PC-3 (cell line): ENCODE measurements around the gene AUTS2. TPM values are rescaled to one million over a fixed set of nuclear protein-coding genes. Genes with fewer than 3 reads are reported as not detected.

ENCODE experiments used
- ATAC-seq: fragments of 200-7000 bp; cut with Tn5 transposase; 2 replicates; pipeline ENCODE4 v1.9.1; 2020; ENCODE audit warnings: mild to moderate bottlenecking, moderate library complexity
- BruUV-seq: library from RNA; stranded (reverse); fragments of 400-500 nt; replicated peaks from 2 replicates; lab custom pipeline; 2021; lab: Mats Ljungman, UMichigan
- CTCF ChIA-PET: fragments of 300-600 bp; sonication (Branson Sonifier 250); formaldehyde crosslinking; loops from one replicate; lab custom pipeline; 2022; ENCODE audit warnings: antibody characterized with exemption; lab: Charles Lee
- POLR2A ChIA-PET: fragments of 300-600 bp; sonication (Branson Sonifier 250); formaldehyde crosslinking; loops from one replicate; lab custom pipeline; 2022; ENCODE audit warnings: antibody characterized with exemption; ENCODE audit not compliant: unreplicated experiment; lab: Charles Lee
- DNase-seq: peaks from one replicate; pipeline ENCODE4 v3.0.0-alpha.2; 2015
- H2AFZ ChIP-seq: fragments of 300-600 bp; sonication (generic); 2 replicates; pipeline ENCODE4 v1.6.0; 2016; ENCODE audit warnings: antibody characterized with exemption, low read length
- H3F3A ChIP-seq: fragments of 300-600 bp; sonication (generic); one replicate; pipeline ENCODE4 v1.6.0; 2017; ENCODE audit warnings: antibody characterized with exemption, low read length, control low read depth, mild to moderate bottlenecking; ENCODE audit not compliant: unreplicated experiment
- H3K27ac ChIP-seq: fragments of 300-600 bp; sonication (generic); 2 replicates; pipeline ENCODE4 v1.5.1; 2016; ENCODE audit warnings: mild to moderate bottlenecking, low read length
- H3K27me3 ChIP-seq: fragments of 300-600 bp; sonication (generic); 2 replicates; pipeline ENCODE4 v1.6.1; 2016; ENCODE audit warnings: low read length, mixed read lengths
- H3K36me3 ChIP-seq: fragments of 300-600 bp; sonication (generic); 2 replicates; pipeline ENCODE4 v1.6.1; 2016; ENCODE audit warnings: low read depth, mixed run types, low read length, mixed read lengths
- H3K4me1 ChIP-seq: fragments of 300-600 bp; sonication (generic); 2 replicates; pipeline ENCODE4 v1.5.1; 2016; ENCODE audit warnings: low read length; ENCODE audit not compliant: insufficient read depth
- H3K4me2 ChIP-seq: fragments of 300-600 bp; sonication (generic); 2 replicates; pipeline ENCODE4 v1.6.0; 2016; ENCODE audit warnings: low read length
- H3K4me3 ChIP-seq: fragments of 300-600 bp; sonication (generic); 2 replicates; pipeline ENCODE4 v1.5.1; 2016; ENCODE audit warnings: mild to moderate bottlenecking, low read length, mixed read lengths
- H3K79me2 ChIP-seq: fragments of 300-600 bp; sonication (generic); 2 replicates; pipeline ENCODE4 v1.6.1; 2017; ENCODE audit warnings: low read length, mixed read lengths
- H3K9ac ChIP-seq: fragments of 300-600 bp; sonication (generic); 2 replicates; pipeline ENCODE4 v1.6.0; 2016; ENCODE audit warnings: mild to moderate bottlenecking, low read length
- H3K9me2 ChIP-seq: fragments of 300-600 bp; sonication (generic); replicated peaks from 2 replicates; pipeline ENCODE4 v1.6.1; 2016; ENCODE audit warnings: mixed run types, low read length, mixed read lengths
- H3K9me3 ChIP-seq: fragments of 300-600 bp; sonication (generic); 2 replicates; pipeline ENCODE4 v1.6.1; 2016; ENCODE audit warnings: low read length, mixed read lengths
- H4K20me1 ChIP-seq: fragments of 300-600 bp; sonication (generic); 2 replicates; pipeline ENCODE4 v1.6.1; 2016; ENCODE audit warnings: low read length, mixed read lengths
- EZH2 ChIP-seq: fragments of 300-600 bp; sonication (generic); IDR thresholded peaks from one replicate; pipeline ENCODE4 v1.6.1; 2017; ENCODE audit warnings: antibody characterized with exemption, mild to moderate bottlenecking, low read length; ENCODE audit not compliant: unreplicated experiment
- EZH2phosphoT487 ChIP-seq: fragments of 300-600 bp; sonication (generic); IDR thresholded peaks from 2 replicates; pipeline ENCODE4 v1.6.1; 2018; ENCODE audit warnings: mild to moderate bottlenecking, antibody characterized with exemption, low read length, borderline replicate concordance
- intact Hi-C: fragments of 100-400 bp; cut with micrococcal nuclease; formaldehyde crosslinking; loops from 2 replicates; pipeline ENCODE4 v1.9.0; 2023
- total RNA-seq: library from RNA; depleted of rRNA; stranded (reverse); fragments of >200 nt; gene quantifications from 2 replicates; pipeline ENCODE4 v1.2.3, GENCODE V29; 2014
- TF ChIP-seq, protein P1 (sequence below): fragments of 300-600 bp; sonication (generic); conservative IDR thresholded peaks from 2 replicates; pipeline ENCODE4 v1.5.1; 2017; ENCODE audit warnings: antibody characterized with exemption, low read depth, mild to moderate bottlenecking, low read length

The AUTS2 gene
- total RNA-seq, 1 experiment from 2014 or later = not detected

DNA sequence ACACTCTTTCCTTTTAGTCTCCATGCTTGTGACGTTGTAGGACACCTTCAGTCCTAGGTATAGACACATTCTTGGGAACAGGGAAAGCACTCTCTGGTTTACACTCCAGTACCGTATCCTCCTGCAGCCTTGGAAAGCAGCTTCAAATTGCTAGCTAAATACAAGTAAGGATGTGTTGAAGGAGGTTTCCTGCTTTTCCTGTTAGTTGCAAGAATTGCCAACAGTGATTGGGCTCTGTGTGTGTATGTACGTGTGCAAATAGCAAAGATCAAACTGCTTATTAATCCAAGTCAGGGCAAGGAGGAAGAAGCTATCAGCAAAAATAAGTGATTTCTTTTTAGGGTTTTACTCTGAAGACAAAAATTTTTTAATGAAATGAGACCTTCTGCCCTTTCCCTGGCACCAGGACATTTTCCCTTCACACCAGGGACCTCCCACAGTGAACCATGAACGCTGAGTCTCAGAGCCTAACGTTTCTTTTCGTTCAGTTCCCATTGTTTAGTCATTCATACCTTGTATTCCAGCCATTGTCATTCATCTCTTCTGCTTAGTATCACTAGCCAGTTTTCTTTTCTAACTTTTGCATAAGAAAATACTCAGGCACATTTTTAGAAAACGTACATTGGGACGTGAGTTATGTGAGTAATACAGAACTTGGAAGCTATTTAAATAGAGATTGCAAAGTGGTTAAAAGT lies 36.9 kb upstream of the AUTS2 start:
- Histone ChIP-seq H4K20me1 (no peaks in the 10 kb centered on the region), H3K79me2 (no peaks in the 10 kb centered on the region), H3F3A (no peaks in the 10 kb centered on the region), H3K4me2 (no peak overlapping the region), H3K27ac (no peak overlapping the region), H3K4me1 (no peaks in the 10 kb centered on the region), H3K9ac (no peak overlapping the region), H3K36me3 (no peaks in the 10 kb centered on the region), H2AFZ (no peak overlapping the region), H3K27me3 (no peaks in the 10 kb centered on the region), H3K9me3 (no peaks in the 10 kb centered on the region), H3K4me3 (no peak overlapping the region), H3K9me2 (no peaks in the 10 kb centered on the region)
- ChIA-PET POLR2A (no interaction called here), CTCF (no interaction called here)
- BruUV-seq = no TSS peak
- DNase-seq (no peak), ATAC-seq (no peak)
- intact Hi-C loops = no loop called here
- TF ChIP-seq, protein P1, sequence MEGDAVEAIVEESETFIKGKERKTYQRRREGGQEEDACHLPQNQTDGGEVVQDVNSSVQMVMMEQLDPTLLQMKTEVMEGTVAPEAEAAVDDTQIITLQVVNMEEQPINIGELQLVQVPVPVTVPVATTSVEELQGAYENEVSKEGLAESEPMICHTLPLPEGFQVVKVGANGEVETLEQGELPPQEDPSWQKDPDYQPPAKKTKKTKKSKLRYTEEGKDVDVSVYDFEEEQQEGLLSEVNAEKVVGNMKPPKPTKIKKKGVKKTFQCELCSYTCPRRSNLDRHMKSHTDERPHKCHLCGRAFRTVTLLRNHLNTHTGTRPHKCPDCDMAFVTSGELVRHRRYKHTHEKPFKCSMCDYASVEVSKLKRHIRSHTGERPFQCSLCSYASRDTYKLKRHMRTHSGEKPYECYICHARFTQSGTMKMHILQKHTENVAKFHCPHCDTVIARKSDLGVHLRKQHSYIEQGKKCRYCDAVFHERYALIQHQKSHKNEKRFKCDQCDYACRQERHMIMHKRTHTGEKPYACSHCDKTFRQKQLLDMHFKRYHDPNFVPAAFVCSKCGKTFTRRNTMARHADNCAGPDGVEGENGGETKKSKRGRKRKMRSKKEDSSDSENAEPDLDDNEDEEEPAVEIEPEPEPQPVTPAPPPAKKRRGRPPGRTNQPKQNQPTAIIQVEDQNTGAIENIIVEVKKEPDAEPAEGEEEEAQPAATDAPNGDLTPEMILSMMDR = no peak
- TF ChIP-seq EZH2 = no peak
- TF ChIP-seq EZH2phosphoT487 = no peak

DNA sequence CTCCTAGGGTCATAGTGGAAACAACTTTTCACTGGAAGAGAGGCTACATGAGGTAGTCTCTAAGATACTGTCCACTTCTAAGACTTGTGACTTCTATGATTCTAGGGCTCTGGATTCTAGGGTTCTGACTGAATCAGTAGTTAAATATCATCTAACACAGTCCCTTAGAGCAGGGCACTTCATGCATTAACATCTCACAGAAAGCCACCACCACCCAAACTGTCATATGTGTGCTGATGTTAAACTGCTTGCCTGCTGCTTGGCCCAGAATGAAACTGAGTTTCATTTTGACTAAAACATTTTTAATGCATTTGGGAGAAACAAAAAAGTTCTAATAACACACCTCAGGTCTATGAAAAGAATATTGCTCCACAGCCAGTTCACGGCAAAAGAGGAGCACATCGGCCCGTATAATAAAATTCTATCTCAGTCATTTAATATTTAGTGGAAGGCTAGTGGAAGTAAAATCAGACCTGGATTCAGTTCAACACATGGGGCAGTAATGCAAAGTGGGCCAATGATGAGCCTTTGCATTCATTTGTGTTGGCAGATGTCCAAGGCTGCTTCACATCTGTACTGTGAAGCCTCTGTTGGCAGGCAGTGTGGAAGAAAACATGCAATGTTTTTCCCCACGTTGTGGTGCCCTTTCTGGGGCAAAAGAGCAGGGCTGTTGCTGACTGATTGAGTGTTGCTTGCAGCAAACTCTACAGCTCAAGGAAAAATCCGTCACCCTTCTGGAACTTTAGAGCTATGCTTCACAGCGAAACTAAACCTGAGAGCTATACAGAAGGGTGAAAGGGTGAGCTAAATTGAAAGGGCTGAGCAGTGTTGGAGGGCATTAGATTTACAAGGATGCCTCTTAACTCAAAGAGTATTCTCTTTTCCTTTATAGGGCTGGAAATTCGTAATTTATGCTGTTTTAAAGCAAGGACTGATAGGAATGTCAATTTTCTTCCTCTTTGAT lies 33.5 kb upstream of the AUTS2 start:
- no peak for ATAC-seq
- Histone ChIP-seq H3K4me2 (no peak overlapping the region), H3K4me3 (no peak overlapping the region), H2AFZ (no peak overlapping the region), H3F3A (no peaks in the 10 kb centered on the region), H3K4me1 (no peaks in the 10 kb centered on the region), H3K36me3 (no peaks in the 10 kb centered on the region), H3K79me2 (no peaks in the 10 kb centered on the region), H3K9me3 (0 out of 2 replicates have a peak, but pooled peaks cover 5% of the 10 kb centered on the region), H3K27ac (no peak overlapping the region), H3K27me3 (no peaks in the 10 kb centered on the region), H3K9me2 (no peaks in the 10 kb centered on the region), H3K9ac (no peak overlapping the region), H4K20me1 (no peaks in the 10 kb centered on the region)
- intact Hi-C loops = no loop called here
- TF ChIP-seq, protein P1 = no peak
- TF ChIP-seq EZH2 = no peak
- no peak for TF ChIP-seq EZH2phosphoT487
- DNase-seq = no peak
- ChIA-PET POLR2A (no interaction called here), CTCF (no interaction called here)
- no TSS peak for BruUV-seq
